Measurements from ENCODE around the gene XRCC1.

- TF ChIP-seq CTCF (IDR thresholded peaks at IDR 0.05) (no peak), POLR2A (IDR thresholded peaks at IDR 0.05) (no peak), POLR2AphosphoS5 (IDR thresholded peaks at IDR 0.05) (no peak), EP300 (IDR thresholded peaks at IDR 0.05) (no peak)
These were observed 70.7 kb downstream of the XRCC1 start, which contains the start of gene PHLDB3 for GRCh38 chr19:43504426-43505185.
